HG03432 (cell line): ENCODE measurements around the gene PELO.
A peak's percentile ranks its signal among the peaks of the same experiment; 100 is the strongest.
"Not testable (repeated sequence)": the region's sequence is repeated elsewhere in the genome, so short reads cannot be mapped to it uniquely, and the experiment has no call there.

Experiments
- ATAC-seq: cut with Tn5 transposase; IDR thresholded peaks from one replicate; pipeline ENCODE4 v1.9.1; 2021; ENCODE audit warnings: mild to moderate bottlenecking, moderate library complexity; ENCODE audit not compliant: unreplicated experiment

PELO gene

GRCh38 chr5:52799983-52800393, 12.3 kb downstream of the PELO start:
- peak; percentile 91 for ATAC-seq

- peak; percentile 42 for ATAC-seq
Measured at GRCh38 chr5:52800394-52801213, 12.9 kb downstream of the PELO start.

- ATAC-seq = no peak
Measured at GRCh38 chr5:52801329-52801728, 13.6 kb downstream of the PELO start.

GRCh38 chr5:52802272-52802973, 14.7 kb downstream of the PELO start:
- no peak for ATAC-seq

- ATAC-seq = no peak
Measured at GRCh38 chr5:52802974-52803336, 15.2 kb downstream of the PELO start.

GRCh38 chr5:52804387-52804791, 16.7 kb downstream of the PELO start:
- no peak for ATAC-seq

- ATAC-seq = no peak
Measured at GRCh38 chr5:52804981-52805380, 17.3 kb downstream of the PELO start.

- ATAC-seq = no peak
Measured at GRCh38 chr5:52805615-52806014, 17.9 kb downstream of the PELO start.

- ATAC-seq = no peak
Measured at GRCh38 chr5:52807037-52807436, 19.3 kb downstream of the PELO start.

GRCh38 chr5:52807723-52808122, 20.0 kb downstream of the PELO start:
- ATAC-seq = no peak

- no peak for ATAC-seq
Measured at GRCh38 chr5:52808316-52808901, 20.7 kb downstream of the PELO start.

GRCh38 chr5:52809884-52810283, 22.2 kb downstream of the PELO start:
- ATAC-seq = no peak

GRCh38 chr5:52810426-52810825, 22.7 kb downstream of the PELO start:
- no peak for ATAC-seq

GRCh38 chr5:52811067-52811749, 23.5 kb downstream of the PELO start:
- ATAC-seq = no peak

- ATAC-seq = no peak
Measured at GRCh38 chr5:52814352-52815148, 26.8 kb downstream of the PELO start.

GRCh38 chr5:52817818-52818217, 30.1 kb downstream of the PELO start:
- no peak for ATAC-seq

GRCh38 chr5:52818360-52818759, 30.6 kb downstream of the PELO start:
- ATAC-seq = no peak

- not testable (repeated sequence) for ATAC-seq
Measured at GRCh38 chr5:52818807-52819206, 31.1 kb downstream of the PELO start.

GRCh38 chr5:52821901-52822300, 34.2 kb downstream of the PELO start:
- ATAC-seq = no peak

- ATAC-seq = no peak
Measured at GRCh38 chr5:52822437-52822836, 34.7 kb downstream of the PELO start.

GRCh38 chr5:52824827-52825226, 37.1 kb downstream of the PELO start:
- no peak for ATAC-seq
